Neuronal stem cell (in vitro differentiated cells): ENCODE results near the gene AHR.
A peak's percentile ranks its signal among the peaks of the same experiment; 100 is the strongest.

Experiments
- DNase-seq: peaks from one replicate; pipeline ENCODE4 v3.0.0-alpha.2; 2013; ENCODE audit warnings: low spot score
- H2AFZ ChIP-seq: one replicate; pipeline ENCODE4 v1.6.1; 2013; ENCODE audit warnings: mild to moderate bottlenecking, low read length, inconsistent platforms
- H2AK5ac ChIP-seq: 2 replicates; pipeline ENCODE4 v1.6.1; 2013; ENCODE audit warnings: low read depth, mild to moderate bottlenecking, inconsistent platforms, low read length, moderate library complexity, mixed read lengths
- H2BK120ac ChIP-seq: 2 replicates; pipeline ENCODE4 v1.6.1; 2013; ENCODE audit warnings: low read depth, mild to moderate bottlenecking, inconsistent platforms, low read length, moderate library complexity, mixed read lengths
- H2BK12ac ChIP-seq: one replicate; pipeline ENCODE4 v1.6.1; 2013; ENCODE audit warnings: low read length, inconsistent platforms
- H2BK15ac ChIP-seq: 2 replicates; pipeline ENCODE4 v1.6.1; 2013; ENCODE audit warnings: mild to moderate bottlenecking, low read length, inconsistent platforms, mixed read lengths
- H2BK5ac ChIP-seq: one replicate; pipeline ENCODE4 v1.6.1; 2013; ENCODE audit warnings: inconsistent platforms, mild to moderate bottlenecking, low read length, moderate library complexity
- H3K14ac ChIP-seq: one replicate; pipeline ENCODE4 v1.6.1; 2013; ENCODE audit warnings: low read length, inconsistent platforms
- H3K18ac ChIP-seq: 2 replicates; pipeline ENCODE4 v1.6.1; 2013; ENCODE audit warnings: low read length, inconsistent platforms
- H3K23ac ChIP-seq: 2 replicates; pipeline ENCODE4 v1.6.1; 2013; ENCODE audit warnings: low read depth, mild to moderate bottlenecking, mixed read lengths, low read length, inconsistent platforms; ENCODE audit not compliant: poor library complexity
- H3K27ac ChIP-seq: replicated peaks from 3 replicates; pipeline ENCODE4 v1.5.1; 2013; ENCODE audit warnings: low read length, inconsistent platforms
- H3K27me3 ChIP-seq, 3 experiments: 2 replicates each; pipeline ENCODE4 v1.6.1; 2013; ENCODE audit warnings: low read length in 3 of 3, mild to moderate bottlenecking in 2 of 3, inconsistent platforms in 1 of 3, low read depth in 1 of 3, mixed read lengths in 1 of 3, moderate library complexity in 1 of 3; ENCODE audit not compliant: control insufficient read depth in 3 of 3, insufficient read depth in 3 of 3
- H3K36me3 ChIP-seq, 2 donors: replicated peaks in 1 of 2; 2 replicates each; pipeline ENCODE4 v1.6.1; 2013; ENCODE audit warnings: low read length in 2 of 2; ENCODE audit not compliant: control insufficient read depth in 2 of 2, insufficient read depth in 2 of 2
- H3K4ac ChIP-seq: 2 replicates; pipeline ENCODE4 v1.6.1; 2013; ENCODE audit warnings: inconsistent platforms, mild to moderate bottlenecking, low read length, moderate library complexity
- H3K4me1 ChIP-seq, 2 donors: 1 replicate in 1 of 2; 2 replicates in 1 of 2; pipeline ENCODE4 v1.6.1; 2013; ENCODE audit warnings: low read length in 2 of 2, low read depth in 1 of 2; ENCODE audit not compliant: control insufficient read depth in 2 of 2, insufficient read depth in 1 of 2
- H3K4me2 ChIP-seq: one replicate; pipeline ENCODE4 v1.6.1; 2013; ENCODE audit warnings: mild to moderate bottlenecking, low read length, inconsistent platforms; ENCODE audit not compliant: insufficient read depth, poor library complexity, severe bottlenecking
- H3K4me3 ChIP-seq, 2 donors: 2 replicates each; pipeline ENCODE4 v1.5.1; 2013; ENCODE audit warnings: low read length in 2 of 2, mild to moderate bottlenecking in 2 of 2, inconsistent platforms in 1 of 2, moderate library complexity in 1 of 2
- H3K79me1 ChIP-seq: one replicate; pipeline ENCODE4 v1.6.1; 2013; ENCODE audit warnings: low read depth, mild to moderate bottlenecking, inconsistent platforms, low read length, moderate library complexity
- H3K9ac ChIP-seq: one replicate; pipeline ENCODE4 v1.6.1; 2013; ENCODE audit warnings: mild to moderate bottlenecking, low read depth, low read length, inconsistent platforms; ENCODE audit not compliant: poor library complexity
- H3K9me3 ChIP-seq, 2 donors: replicated peaks in 1 of 2; 2 replicates each; pipeline versions ENCODE3 to v1.6.1; 2013; ENCODE audit warnings: low read length in 2 of 2, mild to moderate bottlenecking in 2 of 2, inconsistent platforms in 1 of 2, low read depth in 1 of 2, mixed read lengths in 1 of 2, moderate library complexity in 1 of 2; ENCODE audit not compliant: control insufficient read depth in 2 of 2, insufficient read depth in 1 of 2
- H4K8ac ChIP-seq: one replicate; pipeline ENCODE4 v1.6.1; 2013; ENCODE audit warnings: low read depth, mild to moderate bottlenecking, inconsistent platforms, low read length, moderate library complexity
- H4K91ac ChIP-seq: one replicate; pipeline ENCODE4 v1.6.1; 2013; ENCODE audit warnings: low read length, low read depth, mild to moderate bottlenecking, inconsistent platforms; ENCODE audit not compliant: poor library complexity
- WGBS, 2 donors: extraction: QIAGEN DNeasy Blood & Tissue Kit; methylation state at CpG; one replicate each; pipeline ENCODE4 v1.1.7; 2013; ENCODE audit warnings: missing lambda C conversion rate in 2 of 2, mixed read lengths in 1 of 2; ENCODE audit not compliant: insufficient read length in 2 of 2, insufficient replicate concordance in 1 of 2; ENCODE audit errors: extremely low coverage in 2 of 2; 5-methylcytosine and 5-hydroxymethylcytosine counted together

AHR gene

DNA sequence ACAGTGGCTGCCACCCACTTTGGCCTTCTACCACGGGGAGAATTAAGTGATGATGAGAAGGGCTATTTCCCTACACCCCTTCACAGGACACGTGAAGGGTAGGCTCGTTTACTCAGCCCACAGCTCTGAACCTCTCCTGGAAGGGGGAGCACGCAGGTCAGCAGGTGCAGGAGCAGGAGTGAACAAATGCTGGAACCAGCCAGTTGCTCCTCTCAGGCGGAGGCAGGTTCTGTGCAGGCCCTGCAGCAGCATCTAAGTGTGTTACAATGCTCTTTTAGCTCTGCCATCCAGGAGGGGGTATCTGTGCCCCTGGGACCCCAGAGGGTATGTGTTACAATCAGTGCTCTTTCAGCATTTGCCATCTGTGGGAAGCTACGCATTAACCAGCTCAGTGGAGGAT lies 61.2 kb downstream of the AHR start:
- H3K4me2 ChIP-seq = no peak overlapping the region
- no peak overlapping the region for H2BK5ac ChIP-seq
- H3K4ac ChIP-seq = no peak overlapping the region
- no peak overlapping the region for H2BK15ac ChIP-seq
- H2AK5ac ChIP-seq = no peak overlapping the region
- peaks cover 0 to 1% of the 10 kb centered on the region in 2 donors for H3K36me3 ChIP-seq
- no peak overlapping the region for H2AFZ ChIP-seq
- no peak overlapping the region for H3K9ac ChIP-seq
- H3K79me1 ChIP-seq = no peaks in the 10 kb centered on the region
- WGBS, 2 donors = no CpG with 5 or more reads among the region's 6 CpGs
- H3K4me3 ChIP-seq = peak overlapping the region in 1 of 2 donors; percentile 11
- no peak for DNase-seq
- no peak overlapping the region for H4K91ac ChIP-seq
- H3K18ac ChIP-seq = no peak overlapping the region
- no peak overlapping the region for H3K14ac ChIP-seq
- H3K27ac ChIP-seq = no peak overlapping the region
- no peaks in the 10 kb centered on the region for H3K4me1 ChIP-seq
- H3K27me3 ChIP-seq = no peaks in the 10 kb centered on the region
- H2BK120ac ChIP-seq = no peak overlapping the region
- H3K23ac ChIP-seq = peak overlapping the region; percentile 17
- H3K9me3 ChIP-seq = peaks cover 0 to 1% of the 10 kb centered on the region in 2 donors
- no peak overlapping the region for H2BK12ac ChIP-seq
- no peak overlapping the region for H4K8ac ChIP-seq

DNA sequence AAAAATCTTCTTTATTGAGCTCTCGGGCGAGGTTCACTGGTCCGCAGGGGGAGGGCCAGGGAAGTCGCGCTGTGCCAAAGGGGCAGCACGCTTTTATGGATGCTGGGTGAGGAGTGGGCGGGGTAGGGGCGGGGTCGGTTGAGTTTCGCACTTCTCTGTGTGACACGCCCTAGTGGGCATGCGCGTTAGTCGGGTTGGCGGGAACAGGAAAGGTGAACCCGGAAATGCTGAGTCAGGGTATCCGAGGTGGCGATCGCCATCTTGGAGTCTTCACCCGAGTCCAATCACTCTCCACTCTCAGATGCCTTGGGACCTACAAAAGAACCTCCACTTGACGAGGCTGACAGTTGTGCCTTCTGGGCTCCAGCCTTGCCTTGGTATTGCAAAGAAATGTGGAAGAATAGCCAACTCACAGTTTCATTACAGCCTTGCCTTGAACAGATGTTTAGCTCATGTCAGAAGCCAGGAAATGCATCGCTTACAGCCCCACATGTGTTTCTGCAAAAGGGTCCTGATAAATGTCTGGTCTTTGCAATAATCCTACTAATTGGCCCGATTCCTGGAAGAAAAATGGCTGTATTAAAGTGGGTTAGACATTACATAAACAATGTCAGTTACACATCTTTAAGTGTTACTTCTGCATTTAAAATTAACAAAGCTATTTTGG lies 64.1 kb downstream of the AHR start:
- Histone ChIP-seq H2BK12ac (no peak overlapping the region), H3K79me1 (no peaks in the 10 kb centered on the region), H4K8ac (no peak overlapping the region), H3K4me2 (no peak overlapping the region), H3K18ac (no peak overlapping the region), H2AFZ (no peak overlapping the region), H3K4me3 (no peak overlapping the region), H2BK120ac (no peak overlapping the region), H3K27me3 (no peaks in the 10 kb centered on the region), H3K4ac (no peak overlapping the region), H3K14ac (no peak overlapping the region), H3K23ac (no peak overlapping the region), H3K4me1 (no peaks in the 10 kb centered on the region), H3K9me3 (peaks cover 0 to 1% of the 10 kb centered on the region in 2 donors), H3K9ac (no peak overlapping the region), H2AK5ac (no peak overlapping the region), H4K91ac (no peak overlapping the region), H2BK5ac (no peak overlapping the region), H2BK15ac (no peak overlapping the region), H3K27ac (no peak overlapping the region), H3K36me3 (peaks cover 0 to 1% of the 10 kb centered on the region in 2 donors)
- no CpG with 5 or more reads among the region's 23 CpGs for WGBS, 2 donors
- DNase-seq = no peak

DNA sequence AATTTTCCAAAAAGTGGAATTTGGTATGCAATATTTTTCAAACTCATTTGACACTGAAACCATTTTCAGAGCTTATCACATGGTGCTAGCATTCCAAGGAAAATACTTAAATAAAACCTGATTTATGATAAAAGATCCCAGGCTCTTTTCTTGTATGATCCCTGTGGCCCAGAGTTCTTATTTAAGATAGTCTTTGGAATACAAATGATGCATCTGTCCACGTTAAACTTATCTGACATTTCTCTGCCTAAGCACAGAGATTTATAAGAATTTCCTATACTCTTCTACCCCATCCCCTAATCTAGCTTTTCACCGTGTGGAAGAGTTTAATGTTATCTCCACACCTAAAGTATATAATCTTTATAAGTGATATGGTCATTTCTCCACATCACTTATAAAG lies 66.2 kb downstream of the AHR start:
- Histone ChIP-seq H4K8ac (no peak overlapping the region), H3K4me3 (no peak overlapping the region), H2AFZ (no peak overlapping the region), H3K18ac (no peak overlapping the region), H2BK15ac (no peak overlapping the region), H3K9ac (no peak overlapping the region), H3K23ac (no peak overlapping the region), H3K4ac (no peak overlapping the region), H2BK5ac (no peak overlapping the region), H3K27me3 (no peaks in the 10 kb centered on the region), H3K4me2 (no peak overlapping the region), H2BK120ac (no peak overlapping the region), H3K14ac (no peak overlapping the region), H3K4me1 (peaks cover 0 to 2% of the 10 kb centered on the region in 2 donors), H2BK12ac (no peak overlapping the region), H3K36me3 (peaks cover 0 to 1% of the 10 kb centered on the region in 2 donors), H3K27ac (no peak overlapping the region), H3K79me1 (no peaks in the 10 kb centered on the region), H4K91ac (no peak overlapping the region), H3K9me3 (no peaks in the 10 kb centered on the region), H2AK5ac (no peak overlapping the region)
- WGBS, 2 donors = no CpG with 5 or more reads among the region's 2 CpGs
- DNase-seq = no peak

DNA sequence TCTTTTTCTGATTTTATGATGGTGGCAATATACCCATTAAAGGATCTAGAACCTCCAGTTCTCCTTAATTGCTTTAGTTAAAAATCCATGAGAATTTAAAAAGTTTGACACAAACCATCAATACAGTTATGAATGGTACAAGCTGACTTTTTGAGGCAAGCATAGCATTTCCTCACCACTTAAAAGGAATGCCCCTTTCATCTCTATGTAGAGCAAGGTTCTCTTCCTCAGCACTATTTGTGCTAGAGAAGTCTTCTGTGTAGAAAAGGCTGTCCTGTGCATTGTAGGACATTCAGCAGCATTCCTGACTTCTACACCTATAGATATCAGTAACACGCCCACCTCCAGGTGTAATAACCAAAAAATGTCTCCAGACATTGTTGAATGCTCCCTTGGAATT lies 67.3 kb downstream of the AHR start:
- no peak overlapping the region for H3K4me2 ChIP-seq
- no peaks in the 10 kb centered on the region for H3K9me3 ChIP-seq
- no peak overlapping the region for H2AFZ ChIP-seq
- no CpG with 5 or more reads among the region's 1 CpG for WGBS, 2 donors
- H4K91ac ChIP-seq = no peak overlapping the region
- no peak overlapping the region for H3K27ac ChIP-seq
- H3K4me1 ChIP-seq = peaks cover 0 to 4% of the 10 kb centered on the region in 2 donors
- no peak overlapping the region for H4K8ac ChIP-seq
- H2AK5ac ChIP-seq = no peak overlapping the region
- no peak overlapping the region for H2BK120ac ChIP-seq
- no peak overlapping the region for H2BK15ac ChIP-seq
- no peak overlapping the region for H3K9ac ChIP-seq
- H3K23ac ChIP-seq = no peak overlapping the region
- no peak overlapping the region for H3K4ac ChIP-seq
- H2BK12ac ChIP-seq = no peak overlapping the region
- no peaks in the 10 kb centered on the region for H3K27me3 ChIP-seq
- H3K18ac ChIP-seq = no peak overlapping the region
- no peak overlapping the region for H2BK5ac ChIP-seq
- peaks cover 0 to 1% of the 10 kb centered on the region in 2 donors for H3K36me3 ChIP-seq
- no peaks in the 10 kb centered on the region for H3K79me1 ChIP-seq
- no peak overlapping the region for H3K14ac ChIP-seq
- no peak for DNase-seq
- no peak overlapping the region for H3K4me3 ChIP-seq
